Left ventricle myocardium inferior (tissue), 1 donor: ENCODE results near the gene SPATA6L. TPM values are rescaled to one million over a fixed set of nuclear protein-coding genes. Genes with fewer than 3 reads are reported as not detected.

Experiments used
- DNase-seq: peaks from one replicate; pipeline ENCODE4 v3.0.0-alpha.2; 2020
- H3K27ac ChIP-seq: fragments of 200-600 bp; replicated peaks from 2 replicates; pipeline ENCODE4 v1.8.0; 2021
- H3K27me3 ChIP-seq: fragments of 200-600 bp; 2 replicates; pipeline ENCODE4 v1.8.0; 2021; ENCODE audit warnings: low read depth
- H3K36me3 ChIP-seq: fragments of 200-600 bp; 2 replicates; pipeline ENCODE4 v1.8.0; 2021
- H3K4me1 ChIP-seq: fragments of 200-600 bp; 2 replicates; pipeline ENCODE4 v1.8.0; 2021
- H3K4me3 ChIP-seq: fragments of 200-600 bp; 2 replicates; pipeline ENCODE4 v1.8.0; 2021; ENCODE audit warnings: mild to moderate bottlenecking, moderate library complexity
- H3K9me3 ChIP-seq: fragments of 200-600 bp; replicated peaks from 2 replicates; pipeline ENCODE4 v1.8.0; 2021
- intact Hi-C: fragments of 100-400 bp; cut with micrococcal nuclease; formaldehyde crosslinking; loops from one replicate; pipeline ENCODE4 v1.11.0; 2022
- total RNA-seq: library from RNA; stranded (reverse); fragmentation: NEBNext Ultra II Directional; extraction: Animal tissue kit (Norgen Biotek cat#: 25700); gene quantifications from one replicate; pipeline ENCODE4 v1.2.1, GENCODE V29; 2021
- TF ChIP-seq, protein P1 (sequence below): fragments of 200-600 bp; IDR thresholded peaks from 2 replicates; pipeline ENCODE4 v1.8.0; 2021; ENCODE audit warnings: antibody characterized with exemption, mild to moderate bottlenecking, borderline replicate concordance
- donor health status: DM: no; HTN: yes; CAD: no; lungs with severe emphysema.

The SPATA6L gene
- total RNA-seq, 1 donor from 2014 or later, result 0.96 TPM

- H3K27ac ChIP-seq, result no peak overlapping the region
- H3K4me1 ChIP-seq, result peaks cover 33% of the 10 kb centered on the region
- DNase-seq, result no peak
- intact Hi-C loops, result no loop called here
- no peaks in the 10 kb centered on the region for H3K9me3 ChIP-seq
- H3K36me3 ChIP-seq, result peaks cover 3% of the 10 kb centered on the region
- H3K4me3 ChIP-seq, result no peak overlapping the region
- no peaks in the 10 kb centered on the region for H3K27me3 ChIP-seq
- TF ChIP-seq, protein P1, sequence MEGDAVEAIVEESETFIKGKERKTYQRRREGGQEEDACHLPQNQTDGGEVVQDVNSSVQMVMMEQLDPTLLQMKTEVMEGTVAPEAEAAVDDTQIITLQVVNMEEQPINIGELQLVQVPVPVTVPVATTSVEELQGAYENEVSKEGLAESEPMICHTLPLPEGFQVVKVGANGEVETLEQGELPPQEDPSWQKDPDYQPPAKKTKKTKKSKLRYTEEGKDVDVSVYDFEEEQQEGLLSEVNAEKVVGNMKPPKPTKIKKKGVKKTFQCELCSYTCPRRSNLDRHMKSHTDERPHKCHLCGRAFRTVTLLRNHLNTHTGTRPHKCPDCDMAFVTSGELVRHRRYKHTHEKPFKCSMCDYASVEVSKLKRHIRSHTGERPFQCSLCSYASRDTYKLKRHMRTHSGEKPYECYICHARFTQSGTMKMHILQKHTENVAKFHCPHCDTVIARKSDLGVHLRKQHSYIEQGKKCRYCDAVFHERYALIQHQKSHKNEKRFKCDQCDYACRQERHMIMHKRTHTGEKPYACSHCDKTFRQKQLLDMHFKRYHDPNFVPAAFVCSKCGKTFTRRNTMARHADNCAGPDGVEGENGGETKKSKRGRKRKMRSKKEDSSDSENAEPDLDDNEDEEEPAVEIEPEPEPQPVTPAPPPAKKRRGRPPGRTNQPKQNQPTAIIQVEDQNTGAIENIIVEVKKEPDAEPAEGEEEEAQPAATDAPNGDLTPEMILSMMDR, result no peak
These were observed 75.2 kb downstream of the SPATA6L start for GRCh38 chr9:4591123-4591500.

DNA sequence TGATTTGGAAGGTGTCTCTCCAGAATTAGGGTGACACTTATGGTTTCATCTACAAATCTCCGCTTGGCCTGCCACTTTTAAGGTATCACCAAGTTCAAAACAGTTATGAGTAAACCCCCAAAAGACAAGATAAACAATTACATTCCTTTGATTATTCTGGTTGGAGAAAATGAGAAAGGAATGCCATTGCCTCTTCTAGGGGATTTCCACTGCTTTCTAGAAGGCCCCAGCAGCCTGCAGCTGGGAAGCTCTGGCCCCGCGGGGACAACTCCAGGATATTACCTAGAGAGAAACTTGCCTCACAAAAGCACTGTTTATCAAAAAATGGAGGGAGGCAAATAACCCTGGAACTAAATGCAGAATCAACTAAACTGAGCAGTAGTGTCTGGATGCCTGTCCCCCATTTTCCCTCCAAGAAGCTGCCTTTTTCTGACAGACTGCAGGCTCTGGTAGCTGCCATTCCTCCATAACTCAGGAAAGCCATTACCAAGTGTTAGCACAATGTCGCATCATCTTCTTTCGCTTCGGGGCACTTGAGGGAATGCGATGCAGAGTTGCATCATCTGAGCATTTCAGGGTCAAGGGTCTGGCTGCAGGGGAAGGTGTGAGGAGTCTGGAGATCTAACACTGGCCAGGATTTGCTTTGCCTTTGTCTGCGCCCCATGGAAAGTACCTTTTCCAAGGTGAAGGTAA is 75.7 kb downstream of the SPATA6L start:
- peaks cover 27% of the 10 kb centered on the region for H3K4me1 ChIP-seq
- H3K9me3 ChIP-seq, result no peaks in the 10 kb centered on the region
- H3K4me3 ChIP-seq, result no peak overlapping the region
- H3K27ac ChIP-seq, result no peak overlapping the region
- TF ChIP-seq, protein P1, result no peak
- H3K27me3 ChIP-seq, result no peaks in the 10 kb centered on the region
- DNase-seq, result no peak
- H3K36me3 ChIP-seq, result peaks cover 8% of the 10 kb centered on the region
- intact Hi-C loops, result no loop called here

DNA sequence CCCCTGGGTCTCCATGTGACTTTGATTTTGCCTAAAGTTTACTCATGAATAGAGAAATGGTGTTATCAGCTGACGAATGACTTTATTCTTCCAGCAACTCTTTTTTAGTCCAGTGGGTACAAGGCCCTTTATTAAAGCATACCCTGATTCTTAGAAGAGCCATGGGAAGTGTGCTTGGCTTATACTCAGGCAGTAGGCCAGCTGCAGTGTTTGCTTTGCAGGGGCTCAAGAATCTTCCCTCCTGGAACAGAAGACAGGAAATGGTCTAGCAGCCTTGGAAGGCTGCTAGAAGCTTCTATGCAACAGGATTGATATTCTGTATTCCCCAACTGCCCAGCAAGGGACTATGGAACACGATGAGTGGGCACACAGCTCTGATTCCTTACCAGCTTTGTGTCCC is 77.6 kb downstream of the SPATA6L start:
- TF ChIP-seq, protein P1, result no peak
- peaks cover 24% of the 10 kb centered on the region for H3K4me1 ChIP-seq
- peaks cover 15% of the 10 kb centered on the region for H3K36me3 ChIP-seq
- no peak overlapping the region for H3K27ac ChIP-seq
- DNase-seq, result no peak
- no peaks in the 10 kb centered on the region for H3K27me3 ChIP-seq
- intact Hi-C loops, result no loop called here
- no peaks in the 10 kb centered on the region for H3K9me3 ChIP-seq
- H3K4me3 ChIP-seq, result no peak overlapping the region

- H3K27me3 ChIP-seq, result no peaks in the 10 kb centered on the region
- H3K36me3 ChIP-seq, result peaks cover 23% of the 10 kb centered on the region
- intact Hi-C loops, result no loop called here
- no peaks in the 10 kb centered on the region for H3K9me3 ChIP-seq
- no peak for DNase-seq
- H3K27ac ChIP-seq, result no peak overlapping the region
- TF ChIP-seq, protein P1, result no peak
- peaks cover 14% of the 10 kb centered on the region for H3K4me1 ChIP-seq
- no peak overlapping the region for H3K4me3 ChIP-seq
These were observed 81.1 kb downstream of the SPATA6L start for GRCh38 chr9:4585135-4585534.

GRCh38 chr9:4584636-4585035 is 81.6 kb downstream of the SPATA6L start:
- DNase-seq, result no peak
- Histone ChIP-seq H3K27me3 (no peaks in the 10 kb centered on the region), H3K4me3 (no peak overlapping the region), H3K27ac (no peak overlapping the region), H3K36me3 (peaks cover 23% of the 10 kb centered on the region), H3K4me1 (peaks cover 14% of the 10 kb centered on the region), H3K9me3 (no peaks in the 10 kb centered on the region)
- intact Hi-C loops, result no loop called here
- TF ChIP-seq, protein P1, result no peak
